KOPT-K1 (cell line): ENCODE results near the gene AGXT2.
"Not testable (repeated sequence)": the region's sequence is repeated elsewhere in the genome, so short reads cannot be mapped to it uniquely, and the experiment has no call there.

Experiments
- H3K27ac ChIP-seq: fragments of 200-600 bp; sonication (generic); 2 replicates; pipeline ENCODE4 v1.5.1; 2016; ENCODE audit warnings: antibody characterized with exemption, mild to moderate bottlenecking, low read depth, low read length; ENCODE audit not compliant: poor library complexity, severe bottlenecking
- H3K36me3 ChIP-seq: fragments of 200-600 bp; sonication (generic); 2 replicates; pipeline ENCODE4 v1.5.1; 2017; ENCODE audit warnings: antibody characterized with exemption, mild to moderate bottlenecking, low read length, moderate library complexity; ENCODE audit not compliant: insufficient read depth
- H3K9me3 ChIP-seq: fragments of 200-600 bp; sonication (generic); 2 replicates; pipeline ENCODE4 v1.5.1; 2017; ENCODE audit warnings: antibody characterized with exemption, low read length, mild to moderate bottlenecking; ENCODE audit not compliant: insufficient read depth, poor library complexity, severe bottlenecking

Gene AGXT2

GRCh38 chr5:35036536-35036935 lies 11.2 kb downstream of the AGXT2 start:
- no peak overlapping the region for H3K27ac ChIP-seq
- H3K9me3 ChIP-seq: no peaks in the 10 kb centered on the region
- no peaks in the 10 kb centered on the region for H3K36me3 ChIP-seq

- not testable (repeated sequence) for H3K27ac ChIP-seq, H3K9me3 ChIP-seq, H3K36me3 ChIP-seq
These were observed 11.8 kb downstream of the AGXT2 start for GRCh38 chr5:35035929-35036328.

GRCh38 chr5:35035271-35035670 lies 12.5 kb downstream of the AGXT2 start:
- no peaks in the 10 kb centered on the region for H3K36me3 ChIP-seq
- no peaks in the 10 kb centered on the region for H3K9me3 ChIP-seq
- no peak overlapping the region for H3K27ac ChIP-seq

- Histone ChIP-seq H3K36me3 (no peaks in the 10 kb centered on the region), H3K9me3 (no peaks in the 10 kb centered on the region)
These were observed 15.4 kb downstream of the AGXT2 start for GRCh38 chr5:35032356-35032755.

GRCh38 chr5:35031276-35031675 lies 16.5 kb downstream of the AGXT2 start:
- Histone ChIP-seq H3K9me3 (no peaks in the 10 kb centered on the region), H3K36me3 (no peaks in the 10 kb centered on the region), H3K27ac (no peak overlapping the region)

More at GRCh38 chr5:35032356-35032755, 15.4 kb downstream of the AGXT2 start:
- H3K27ac ChIP-seq: no peak overlapping the region

- Histone ChIP-seq H3K27ac (no peak overlapping the region), H3K9me3 (no peaks in the 10 kb centered on the region), H3K36me3 (no peaks in the 10 kb centered on the region)
These were observed 17.2 kb downstream of the AGXT2 start for GRCh38 chr5:35030426-35031100.

- Histone ChIP-seq H3K36me3 (no peaks in the 10 kb centered on the region), H3K27ac (no peak overlapping the region), H3K9me3 (no peaks in the 10 kb centered on the region)
These were observed 18.4 kb downstream of the AGXT2 start for GRCh38 chr5:35029333-35029732.

- no peaks in the 10 kb centered on the region for H3K36me3 ChIP-seq
- no peaks in the 10 kb centered on the region for H3K9me3 ChIP-seq
- H3K27ac ChIP-seq: no peak overlapping the region
These were observed 20.8 kb downstream of the AGXT2 start for GRCh38 chr5:35026941-35027340.

- H3K36me3 ChIP-seq: no peaks in the 10 kb centered on the region
- H3K27ac ChIP-seq: no peak overlapping the region
- no peaks in the 10 kb centered on the region for H3K9me3 ChIP-seq
These were observed 21.4 kb downstream of the AGXT2 start for GRCh38 chr5:35026280-35026840.

GRCh38 chr5:35024911-35025510 lies 22.7 kb downstream of the AGXT2 start:
- H3K27ac ChIP-seq: no peak overlapping the region
- no peaks in the 10 kb centered on the region for H3K9me3 ChIP-seq
- H3K36me3 ChIP-seq: no peaks in the 10 kb centered on the region

GRCh38 chr5:35023391-35024178 lies 24.2 kb downstream of the AGXT2 start:
- Histone ChIP-seq H3K9me3 (no peaks in the 10 kb centered on the region), H3K36me3 (no peaks in the 10 kb centered on the region), H3K27ac (no peak overlapping the region)

GRCh38 chr5:35016174-35017051 lies 31.3 kb downstream of the AGXT2 start:
- Histone ChIP-seq H3K36me3 (no peaks in the 10 kb centered on the region), H3K9me3 (no peaks in the 10 kb centered on the region), H3K27ac (no peak overlapping the region)

- Histone ChIP-seq H3K9me3 (no peaks in the 10 kb centered on the region), H3K27ac (no peak overlapping the region), H3K36me3 (no peaks in the 10 kb centered on the region)
These were observed 32.7 kb downstream of the AGXT2 start for GRCh38 chr5:35015063-35015462.

- Histone ChIP-seq H3K36me3 (no peaks in the 10 kb centered on the region), H3K27ac (no peak overlapping the region), H3K9me3 (peaks cover 3% of the 10 kb centered on the region)
These were observed 35.0 kb downstream of the AGXT2 start for GRCh38 chr5:35012796-35013195.
